GM12878 (cell line): ENCODE data around the gene RAB10.

Experiments used
- CTCF ChIP-seq, 3 experiments: IDR thresholded peaks in 2 of 3; conservative IDR thresholded peaks in 1 of 3; 2 replicates each; pipeline ENCODE4 v1.5.1; 2011; ENCODE audit warnings: low read depth in 3 of 3, low read length in 3 of 3, mild to moderate bottlenecking in 3 of 3, control low read depth in 2 of 3, moderate library complexity in 2 of 3, inconsistent platforms in 1 of 3, mixed read lengths in 1 of 3; ENCODE audit not compliant: control insufficient read depth in 2 of 3, insufficient read depth in 1 of 3; ENCODE audit errors: extremely low read depth in 1 of 3
- EED ChIP-seq: sonication (generic); IDR thresholded peaks from 2 replicates; pipeline ENCODE4 v1.6.1; 2016; ENCODE audit warnings: antibody characterized with exemption, low read depth
- EP300 ChIP-seq, 2 experiments: fragments of 150-350 bp in 1 of 2; IDR thresholded peaks; 2 replicates each; pipeline ENCODE4 v1.6.1; 2011 to 2012; ENCODE audit warnings: low read depth in 2 of 2, low read length in 2 of 2, borderline replicate concordance in 1 of 2, improper control_type of control experiment in 1 of 2, inconsistent platforms in 1 of 2; ENCODE audit not compliant: control insufficient read depth in 1 of 2
- EZH2 ChIP-seq: IDR thresholded peaks from 2 replicates; pipeline ENCODE4 v1.6.1; 2012; ENCODE audit warnings: low read depth, mild to moderate bottlenecking, control low read depth, inconsistent platforms, low read length, borderline replicate concordance; ENCODE audit not compliant: control insufficient read depth
- IRF3 ChIP-seq: fragments of 450-650 bp; IDR thresholded peaks from 2 replicates; pipeline ENCODE4 v1.6.1; 2014; ENCODE audit warnings: mild to moderate bottlenecking
- IRF4 ChIP-seq: IDR thresholded peaks from 2 replicates; pipeline ENCODE4 v1.6.1; 2011; ENCODE audit warnings: low read depth, low read length
- POLR2A ChIP-seq: IDR thresholded peaks from 2 replicates; pipeline ENCODE4 v1.6.1; 2011; ENCODE audit warnings: low read depth, mild to moderate bottlenecking, low read length
- POLR2AphosphoS2 ChIP-seq: IDR thresholded peaks from 2 replicates; pipeline ENCODE4 v1.6.1; 2011; ENCODE audit warnings: low read depth, mild to moderate bottlenecking, low read length, improper control_type of control experiment, moderate library complexity
- TAF1 ChIP-seq: IDR thresholded peaks from 2 replicates; pipeline ENCODE4 v1.6.1; 2011; ENCODE audit warnings: mild to moderate bottlenecking, low read depth, low read length, borderline replicate concordance
- ZBTB11 ChIP-seq: fragments of 450-650 bp; formaldehyde crosslinking; IDR thresholded peaks from 2 replicates; pipeline ENCODE4 v1.5.0; 2022; ENCODE audit warnings: mild to moderate bottlenecking, missing genetic modification characterization

- TF ChIP-seq EED (no peak), IRF4 (no peak), EP300 (IDR thresholded peaks at IDR 0.05; ENCODE audit: borderline replicate concordance in 1 of 2, control insufficient read depth in 1 of 2, low read depth in 2 of 2, low read length in 2 of 2) (no peak), ZBTB11 (no peak), CTCF (IDR thresholded peaks at IDR 0.05 in 2 of 3, conservative IDR thresholded peaks at IDR 0.05 in 1 of 3; ENCODE audit: control insufficient read depth in 2 of 3, extremely low read depth in 1 of 3, insufficient read depth in 1 of 3, low read depth in 3 of 3, low read length in 3 of 3) (no peak), EZH2 (no peak), POLR2AphosphoS2 (no peak), TAF1 (no peak), POLR2A (no peak), IRF3 (no peak)
Measured at GRCh38 chr2:26008851-26009566, 24.9 kb upstream of the RAB10 start.
